ENCODE measurements around the gene NAT14. TPM values are rescaled to one million over a fixed set of nuclear protein-coding genes. Genes with fewer than 3 reads are reported as not detected.

NAT14 gene
- total and polyA plus RNA-seq, 2 of the 8 experiments (the other 6 are each of a cell fraction or from before 2014, with no cell fraction given), result 47.1 to 71.2 TPM

GRCh38 chr19:55493052-55493644 lies 8.2 kb downstream of the NAT14 start:
- Histone ChIP-seq H4K91ac (replicated peaks; ENCODE audit: insufficient read length, low read length) (no peak overlapping the region), H3K56ac (replicated peaks; ENCODE audit: insufficient read length, low read depth, low read length) (no peak overlapping the region), H3K27ac (ENCODE audit: low read depth, low read length) (no peak overlapping the region), H4K20me1 (replicated peaks in 1 of 2; ENCODE audit: control insufficient read depth in 1 of 2, insufficient read depth in 2 of 2, low read length in 2 of 2) (no peaks in the 10 kb centered on the region), H3K79me2 (ENCODE audit: control insufficient read depth in 1 of 2, insufficient read depth in 2 of 2, low read length in 2 of 2) (no peaks in the 10 kb centered on the region), H2BK5ac (ENCODE audit: low read depth, low read length) (no peak overlapping the region), H3K23ac (ENCODE audit: insufficient read length) (no peak overlapping the region), H2AK5ac (ENCODE audit: low read depth, low read length) (no peak overlapping the region), H3K14ac (ENCODE audit: insufficient read length) (no peak overlapping the region), H2BK15ac (ENCODE audit: low read length) (no peak overlapping the region), H3K27me3 (replicated peaks in 1 of 4; ENCODE audit: control insufficient read depth in 3 of 4, extremely low read depth in 1 of 4, insufficient read depth in 3 of 4, low read length in 3 of 4) (no peaks in the 10 kb centered on the region; a peak in 2 of 7 replicates), H3K9ac (replicated peaks in 1 of 4; ENCODE audit: extremely low read depth in 1 of 4, low read depth in 3 of 4, low read length in 3 of 4) (no peak overlapping the region), H3K4me3 (ENCODE audit: extremely low read depth in 1 of 4, insufficient read depth in 2 of 4, low read depth in 3 of 4, low read length in 4 of 4) (no peak overlapping the region), H3K4me2 (ENCODE audit: insufficient read depth in 1 of 2, low read depth in 2 of 2, low read length in 2 of 2) (no peak overlapping the region), H3K4me1 (replicated peaks in 1 of 4; ENCODE audit: control insufficient read depth in 3 of 4, insufficient read depth in 4 of 4, low read length in 3 of 4) (peaks cover 0 to 22% (median 13%) of the 10 kb centered on the region in 4 experiments; a peak in 6 of 7 replicates), H2BK12ac (ENCODE audit: low read depth, low read length) (no peak overlapping the region), H3K9me3 (ENCODE audit: insufficient read depth in 2 of 2, low read depth in 1 of 2, low read length in 1 of 2) (no peaks in the 10 kb centered on the region), H3K36me3 (ENCODE audit: control insufficient read depth in 2 of 4, insufficient read depth in 4 of 4, low read length in 3 of 4) (no peaks in the 10 kb centered on the region), H3K79me1 (ENCODE audit: low read depth, low read length) (no peaks in the 10 kb centered on the region), H2AFZ (ENCODE audit: low read length) (no peak overlapping the region), H2BK20ac (ENCODE audit: low read length) (no peak overlapping the region), H4K5ac (ENCODE audit: insufficient read length, low read depth, low read length) (no peak overlapping the region), H3K4ac (replicated peaks; ENCODE audit: insufficient read length, low read depth, low read length) (no peak overlapping the region), H3K23me2 (ENCODE audit: low read depth, low read length) (peaks cover 3% of the 10 kb centered on the region), H4K8ac (ENCODE audit: extremely low read depth, insufficient read depth, low read length) (no peak overlapping the region), H2BK120ac (replicated peaks; ENCODE audit: low read depth, low read length) (no peak overlapping the region), H3K18ac (ENCODE audit: extremely low read depth, low read length) (no peak overlapping the region; the same call in 1 of the 2 replicates)
- CTCF ChIA-PET (ENCODE audit: partially characterized antibody), result interaction anchor here (0.6 to 3.0 kb wide), 7 partner anchors 11 to 139 kb away, joined by 3 to 17 read pairs (median 4); no protein-coding TSS in a partner anchor
- DNase-seq (ENCODE audit: low read depth in 1 of 2, low spot score in 2 of 2) (no peak), FAIRE-seq (no peak)
- WGBS, 2 experiments (ENCODE audit: extremely low coverage in 1 of 2, insufficient coverage in 1 of 2, insufficient read length in 1 of 2, insufficient replicate concordance in 2 of 2, low coverage in 1 of 2, low lambda C conversion rate in 2 of 2, missing lambda C conversion rate in 1 of 2), result 84% methylated on average over 16 of the region's 18 CpGs; no CpG with 5 or more reads in 1 of the 2 experiments
- no peak for TF ChIP-seq CHD2 (IDR thresholded peaks at IDR 0.05; ENCODE audit: low read length)
- TF ChIP-seq, protein P1, sequence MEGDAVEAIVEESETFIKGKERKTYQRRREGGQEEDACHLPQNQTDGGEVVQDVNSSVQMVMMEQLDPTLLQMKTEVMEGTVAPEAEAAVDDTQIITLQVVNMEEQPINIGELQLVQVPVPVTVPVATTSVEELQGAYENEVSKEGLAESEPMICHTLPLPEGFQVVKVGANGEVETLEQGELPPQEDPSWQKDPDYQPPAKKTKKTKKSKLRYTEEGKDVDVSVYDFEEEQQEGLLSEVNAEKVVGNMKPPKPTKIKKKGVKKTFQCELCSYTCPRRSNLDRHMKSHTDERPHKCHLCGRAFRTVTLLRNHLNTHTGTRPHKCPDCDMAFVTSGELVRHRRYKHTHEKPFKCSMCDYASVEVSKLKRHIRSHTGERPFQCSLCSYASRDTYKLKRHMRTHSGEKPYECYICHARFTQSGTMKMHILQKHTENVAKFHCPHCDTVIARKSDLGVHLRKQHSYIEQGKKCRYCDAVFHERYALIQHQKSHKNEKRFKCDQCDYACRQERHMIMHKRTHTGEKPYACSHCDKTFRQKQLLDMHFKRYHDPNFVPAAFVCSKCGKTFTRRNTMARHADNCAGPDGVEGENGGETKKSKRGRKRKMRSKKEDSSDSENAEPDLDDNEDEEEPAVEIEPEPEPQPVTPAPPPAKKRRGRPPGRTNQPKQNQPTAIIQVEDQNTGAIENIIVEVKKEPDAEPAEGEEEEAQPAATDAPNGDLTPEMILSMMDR (IDR thresholded peaks at IDR 0.05; ENCODE audit: control extremely low read depth in 1 of 3, insufficient read depth in 1 of 3, low read depth in 1 of 3, low read length in 3 of 3), result peak in 2 of 3 experiments; percentile 4 to 7; a peak in 2 of 4 replicates
- POLR2A ChIA-PET (ENCODE audit: partially characterized antibody), result interaction anchor here (0.6 to 7.5 kb wide), 5 partner anchors 10 to 56 kb away, joined by 3 to 57 read pairs (median 3); partner anchors contain the start of genes NAT14 and ZNF628
